ENCODE measurements around the gene SLC2A9.

DNA sequence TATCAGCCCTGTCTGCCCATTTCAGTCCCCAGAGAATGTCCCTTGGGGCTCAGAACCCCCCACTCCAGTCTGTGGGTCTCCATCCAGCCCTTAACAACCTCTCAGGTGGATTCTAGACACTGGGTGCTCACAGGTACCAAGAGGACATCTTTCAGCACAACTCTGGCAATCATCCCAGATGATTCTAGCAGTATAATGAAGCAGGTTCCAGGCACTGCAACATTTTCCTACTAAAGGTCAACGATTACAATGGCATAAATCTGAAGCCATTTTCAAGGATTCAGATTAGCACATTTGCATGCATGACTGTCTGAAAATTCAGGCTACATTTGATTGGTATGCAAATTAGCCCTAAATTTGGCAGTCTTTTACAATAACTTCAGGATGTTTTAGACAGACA is 10.0 kb downstream of the SLC2A9 start:
- TF ChIP-seq CTCF (IDR thresholded peaks at IDR 0.05) (no peak), POLR2A (IDR thresholded peaks at IDR 0.05) (no peak)
